H9 (cell line): ENCODE measurements around the gene OR51A7. TPM values are rescaled to one million over a fixed set of nuclear protein-coding genes. Genes with fewer than 3 reads are reported as not detected.
A peak's percentile ranks its signal among the peaks of the same experiment; 100 is the strongest.

ENCODE experiments used
- DNase-seq: peaks from one replicate; pipeline ENCODE4 v3.0.0-alpha.2; 2017
- H2AFZ ChIP-seq: one replicate; pipeline ENCODE4 v1.6.1; 2013; ENCODE audit warnings: mild to moderate bottlenecking, low read length, control low read depth, moderate library complexity
- H2AK5ac ChIP-seq: 2 replicates; pipeline ENCODE4 v1.6.1; 2013; ENCODE audit warnings: low read length, control low read depth, mixed read lengths; ENCODE audit not compliant: insufficient read length
- H2BK120ac ChIP-seq: one replicate; pipeline ENCODE4 v1.6.1; 2013; ENCODE audit warnings: low read depth, mild to moderate bottlenecking, low read length, control low read depth, inconsistent platforms; ENCODE audit not compliant: poor library complexity, severe bottlenecking
- H2BK12ac ChIP-seq: 2 replicates; pipeline ENCODE4 v1.6.1; 2013; ENCODE audit warnings: low read length, control low read depth, mixed read lengths, low read depth; ENCODE audit not compliant: insufficient read length
- H2BK15ac ChIP-seq: 2 replicates; pipeline ENCODE4 v1.6.1; 2013; ENCODE audit warnings: low read depth, low read length, control low read depth
- H2BK20ac ChIP-seq: one replicate; pipeline ENCODE4 v1.6.1; 2013; ENCODE audit warnings: low read depth, mild to moderate bottlenecking, low read length, control low read depth, inconsistent platforms; ENCODE audit not compliant: poor library complexity, severe bottlenecking
- H2BK5ac ChIP-seq: 2 replicates; pipeline ENCODE4 v1.6.1; 2013; ENCODE audit warnings: low read length, control low read depth, mixed read lengths; ENCODE audit not compliant: insufficient read length
- H3K14ac ChIP-seq: 2 replicates; pipeline ENCODE4 v1.6.1; 2013; ENCODE audit warnings: low read length, control low read depth; ENCODE audit not compliant: insufficient read depth
- H3K18ac ChIP-seq: 2 replicates; pipeline ENCODE4 v1.6.1; 2013; ENCODE audit warnings: low read depth, mild to moderate bottlenecking, mixed read lengths, low read length, control low read depth; ENCODE audit not compliant: insufficient read length
- H3K23ac ChIP-seq: 2 replicates; pipeline ENCODE4 v1.6.1; 2013; ENCODE audit warnings: low read length, control low read depth, mixed read lengths, low read depth; ENCODE audit not compliant: insufficient read length
- H3K23me2 ChIP-seq: 2 replicates; pipeline ENCODE4 v1.6.1; 2013; ENCODE audit warnings: low read depth, mild to moderate bottlenecking, mixed read lengths, low read length, control low read depth; ENCODE audit not compliant: insufficient read length, poor library complexity, severe bottlenecking
- H3K27ac ChIP-seq: 2 replicates; pipeline ENCODE4 v1.5.1; 2013; ENCODE audit warnings: low read length, control low read depth, mixed read lengths, low read depth; ENCODE audit not compliant: insufficient read length
- H3K27me3 ChIP-seq: 2 replicates; pipeline ENCODE4 v1.6.1; 2013; ENCODE audit warnings: low read length, control low read depth, inconsistent platforms; ENCODE audit not compliant: insufficient read depth
- H3K4ac ChIP-seq: 2 replicates; pipeline ENCODE4 v1.6.1; 2013; ENCODE audit warnings: low read depth, mild to moderate bottlenecking, control low read depth, inconsistent platforms, low read length, moderate library complexity
- H3K4me1 ChIP-seq: 2 replicates; pipeline ENCODE4 v1.6.1; 2013; ENCODE audit warnings: low read length, control low read depth, inconsistent platforms; ENCODE audit not compliant: insufficient read depth
- H3K4me2 ChIP-seq: 2 replicates; pipeline ENCODE4 v1.6.1; 2013; ENCODE audit warnings: low read length, control low read depth, mixed read lengths; ENCODE audit not compliant: insufficient read length, insufficient read depth
- H3K56ac ChIP-seq: 2 replicates; pipeline ENCODE4 v1.6.1; 2013; ENCODE audit warnings: low read depth, mild to moderate bottlenecking, mixed read lengths, low read length, control low read depth; ENCODE audit not compliant: insufficient read length
- H3K79me1 ChIP-seq: 2 replicates; pipeline ENCODE4 v1.6.1; 2013; ENCODE audit warnings: low read depth, mild to moderate bottlenecking, moderate library complexity, low read length, control low read depth, inconsistent platforms; ENCODE audit not compliant: insufficient read depth, poor library complexity, severe bottlenecking
- H3K79me2 ChIP-seq: 2 replicates; pipeline ENCODE4 v1.6.1; 2013; ENCODE audit warnings: low read length, control low read depth, inconsistent platforms; ENCODE audit not compliant: insufficient read depth
- H3K9ac ChIP-seq: 2 replicates; pipeline ENCODE4 v1.6.1; 2013; ENCODE audit warnings: low read length, control low read depth, mixed read lengths; ENCODE audit not compliant: insufficient read length; ENCODE audit errors: extremely low read depth
- H3K9me3 ChIP-seq: one replicate; pipeline ENCODE4 v1.6.1; 2013; ENCODE audit warnings: low read depth, low read length, inconsistent platforms; ENCODE audit not compliant: control insufficient read depth
- H3T11ph ChIP-seq: one replicate; pipeline ENCODE4 v1.6.1; 2013; ENCODE audit warnings: mild to moderate bottlenecking, low read length, control low read depth, inconsistent platforms
- H4K20me1 ChIP-seq: one replicate; pipeline ENCODE4 v1.6.1; 2013; ENCODE audit not compliant: control insufficient read depth, insufficient read length, insufficient read depth
- H4K5ac ChIP-seq: 2 replicates; pipeline ENCODE4 v1.6.1; 2013; ENCODE audit warnings: low read depth, mild to moderate bottlenecking, mixed read lengths, low read length, control low read depth; ENCODE audit not compliant: insufficient read length
- H4K8ac ChIP-seq: replicated peaks from 2 replicates; pipeline ENCODE4 v1.6.1; 2013; ENCODE audit warnings: low read length, control low read depth, mixed read lengths, low read depth; ENCODE audit not compliant: insufficient read length
- H4K91ac ChIP-seq: 2 replicates; pipeline ENCODE4 v1.6.1; 2013; ENCODE audit warnings: low read depth, mild to moderate bottlenecking, moderate library complexity, mixed read lengths, low read length, control low read depth; ENCODE audit not compliant: insufficient read length
- H3K27ac Mint-ChIP-seq, 3 experiments: 2 replicates in 2 of 3; 3 replicates in 1 of 3; pipeline ENCODE4 v1.8.0; 2020 to 2021; ENCODE audit warnings: mixed read lengths in 3 of 3, mild to moderate bottlenecking in 1 of 3, moderate library complexity in 1 of 3
- H3K27me3 Mint-ChIP-seq: 2 replicates; pipeline ENCODE4 v1.8.0; 2021; ENCODE audit warnings: low read depth, mild to moderate bottlenecking, moderate library complexity, mixed read lengths
- H3K36me3 Mint-ChIP-seq, 3 experiments: 2 replicates in 2 of 3; 3 replicates in 1 of 3; pipeline ENCODE4 v1.8.0; 2020 to 2021; ENCODE audit warnings: low read depth in 3 of 3, mixed read lengths in 3 of 3; ENCODE audit not compliant: insufficient read depth in 1 of 3
- H3K4me1 Mint-ChIP-seq, 2 experiments: 2 replicates each; pipeline ENCODE4 v1.8.0; 2020; ENCODE audit warnings: mixed read lengths in 2 of 2
- H3K4me3 Mint-ChIP-seq, 2 experiments: 2 replicates in 1 of 2; 3 replicates in 1 of 2; pipeline ENCODE4 v1.8.0; 2020 to 2021; ENCODE audit warnings: mild to moderate bottlenecking in 2 of 2, mixed read lengths in 2 of 2, moderate library complexity in 1 of 2
- H3K9me3 Mint-ChIP-seq, 2 experiments: 2 replicates in 1 of 2; 3 replicates in 1 of 2; pipeline ENCODE4 v1.8.0; 2020; ENCODE audit warnings: mild to moderate bottlenecking in 2 of 2, mixed read lengths in 2 of 2, moderate library complexity in 1 of 2
- total RNA-seq: library from RNA; stranded (reverse); gene quantifications from 2 replicates; pipeline ENCODE4 v1.2.1, GENCODE V29; 2021
- TF ChIP-seq, protein P1 (sequence below): fragments of 200-600 bp; sonication (generic); conservative IDR thresholded peaks from 3 replicates; pipeline ENCODE4 v1.8.0; 2021; ENCODE audit warnings: antibody characterized with exemption, mild to moderate bottlenecking

Gene OR51A7
- total RNA-seq, 1 experiment from 2014 or later: not detected

DNA sequence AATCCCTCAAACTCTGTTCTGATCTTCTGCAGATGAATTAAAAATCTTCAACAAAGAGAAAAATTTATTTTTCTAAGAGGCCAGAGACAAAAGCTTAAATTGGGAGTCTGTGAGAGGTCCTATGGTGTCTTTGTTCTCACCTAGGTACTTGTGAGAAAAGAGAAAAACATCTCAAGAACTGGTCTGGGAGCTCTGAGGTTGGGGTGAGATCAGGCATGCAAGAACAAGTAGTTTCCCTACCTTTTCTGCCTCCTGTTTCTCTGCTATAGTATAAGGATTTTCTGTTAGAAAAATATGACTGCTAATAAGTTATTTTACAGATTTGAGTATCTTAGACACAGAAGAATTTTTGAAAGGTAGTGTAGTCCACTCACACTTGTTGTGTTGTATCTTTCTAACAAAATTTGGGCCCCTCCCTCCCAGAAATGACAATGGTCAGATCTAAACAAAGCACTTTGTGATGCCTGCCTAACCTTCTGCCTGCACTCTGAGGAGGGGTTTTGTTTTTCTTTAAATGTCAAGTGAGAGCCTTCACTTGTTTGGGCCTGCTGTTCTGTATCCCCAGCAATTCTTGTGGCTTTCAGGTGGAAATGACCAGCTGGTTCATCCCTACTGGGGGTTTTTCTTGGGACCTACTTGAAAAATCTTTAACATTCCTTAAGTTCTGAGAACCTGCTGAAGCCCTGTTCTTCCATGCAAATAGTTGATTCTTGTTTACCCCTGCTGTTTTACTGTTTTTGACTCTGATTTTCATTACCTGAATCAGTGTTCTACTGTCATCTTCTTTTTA lies 40.9 kb upstream of the OR51A7 start:
- H3K23me2 ChIP-seq: no peaks in the 10 kb centered on the region
- H3K27me3 ChIP-seq: no peaks in the 10 kb centered on the region
- no peak overlapping the region for H3K23ac ChIP-seq
- Mint-ChIP-seq H3K27me3 (no peaks in the 10 kb centered on the region), H3K4me1 (peaks cover 38 to 41% of the 10 kb centered on the region in 2 experiments), H3K9me3 (peaks cover 7 to 12% of the 10 kb centered on the region in 2 experiments), H3K27ac (peak overlapping the region in 2 of 3 experiments; percentile 86 to 98; a peak in 5 of 7 replicates), H3K36me3 (peaks cover 0 to 12% (median 4%) of the 10 kb centered on the region in 3 experiments; a peak in 4 of 7 replicates), H3K4me3 (no peak overlapping the region)
- H3T11ph ChIP-seq: no peak overlapping the region
- H2BK15ac ChIP-seq: no peak overlapping the region
- no peak overlapping the region for H2AK5ac ChIP-seq
- no peak overlapping the region for H4K5ac ChIP-seq
- no peaks in the 10 kb centered on the region for H3K9me3 ChIP-seq
- H3K4me2 ChIP-seq: no peak overlapping the region
- TF ChIP-seq, protein P1, sequence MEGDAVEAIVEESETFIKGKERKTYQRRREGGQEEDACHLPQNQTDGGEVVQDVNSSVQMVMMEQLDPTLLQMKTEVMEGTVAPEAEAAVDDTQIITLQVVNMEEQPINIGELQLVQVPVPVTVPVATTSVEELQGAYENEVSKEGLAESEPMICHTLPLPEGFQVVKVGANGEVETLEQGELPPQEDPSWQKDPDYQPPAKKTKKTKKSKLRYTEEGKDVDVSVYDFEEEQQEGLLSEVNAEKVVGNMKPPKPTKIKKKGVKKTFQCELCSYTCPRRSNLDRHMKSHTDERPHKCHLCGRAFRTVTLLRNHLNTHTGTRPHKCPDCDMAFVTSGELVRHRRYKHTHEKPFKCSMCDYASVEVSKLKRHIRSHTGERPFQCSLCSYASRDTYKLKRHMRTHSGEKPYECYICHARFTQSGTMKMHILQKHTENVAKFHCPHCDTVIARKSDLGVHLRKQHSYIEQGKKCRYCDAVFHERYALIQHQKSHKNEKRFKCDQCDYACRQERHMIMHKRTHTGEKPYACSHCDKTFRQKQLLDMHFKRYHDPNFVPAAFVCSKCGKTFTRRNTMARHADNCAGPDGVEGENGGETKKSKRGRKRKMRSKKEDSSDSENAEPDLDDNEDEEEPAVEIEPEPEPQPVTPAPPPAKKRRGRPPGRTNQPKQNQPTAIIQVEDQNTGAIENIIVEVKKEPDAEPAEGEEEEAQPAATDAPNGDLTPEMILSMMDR: no peak
- no peak overlapping the region for H3K14ac ChIP-seq
- no peak overlapping the region for H3K56ac ChIP-seq
- H3K9ac ChIP-seq: no peak overlapping the region
- no peak overlapping the region for H2BK120ac ChIP-seq
- no peak overlapping the region for H4K8ac ChIP-seq
- no peak overlapping the region for H2BK12ac ChIP-seq
- no peak overlapping the region for H3K18ac ChIP-seq
- H3K79me1 ChIP-seq: no peaks in the 10 kb centered on the region
- H4K91ac ChIP-seq: no peak overlapping the region
- no peak overlapping the region for H3K4ac ChIP-seq
- no peaks in the 10 kb centered on the region for H3K79me2 ChIP-seq
- H2BK5ac ChIP-seq: no peak overlapping the region
- H4K20me1 ChIP-seq: no peaks in the 10 kb centered on the region
- H2BK20ac ChIP-seq: no peak overlapping the region
- no peak overlapping the region for H3K27ac ChIP-seq
- no peak overlapping the region for H2AFZ ChIP-seq
- peak; percentile 69 for DNase-seq
- H3K4me1 ChIP-seq: peaks cover 2% of the 10 kb centered on the region
